Astrocyte (in vitro differentiated cells and primary cell): Measurements from ENCODE around the gene TRAF3IP1.

Source experiments
- EZH2 ChIP-seq: IDR thresholded peaks from 2 replicates; pipeline ENCODE4 v1.6.1; 2012; ENCODE audit warnings: mild to moderate bottlenecking, low read length, inconsistent platforms; ENCODE audit not compliant: insufficient read depth
- TF ChIP-seq, protein P1 (sequence below): IDR thresholded peaks from 2 replicates; pipeline ENCODE4 v1.5.1; 2011; ENCODE audit warnings: low read depth, mild to moderate bottlenecking, inconsistent platforms, low read length, moderate library complexity; ENCODE audit not compliant: insufficient read depth

GRCh38 chr2:238415893-238416292 lies 95.6 kb downstream of the TRAF3IP1 start:
- TF ChIP-seq, protein P1, sequence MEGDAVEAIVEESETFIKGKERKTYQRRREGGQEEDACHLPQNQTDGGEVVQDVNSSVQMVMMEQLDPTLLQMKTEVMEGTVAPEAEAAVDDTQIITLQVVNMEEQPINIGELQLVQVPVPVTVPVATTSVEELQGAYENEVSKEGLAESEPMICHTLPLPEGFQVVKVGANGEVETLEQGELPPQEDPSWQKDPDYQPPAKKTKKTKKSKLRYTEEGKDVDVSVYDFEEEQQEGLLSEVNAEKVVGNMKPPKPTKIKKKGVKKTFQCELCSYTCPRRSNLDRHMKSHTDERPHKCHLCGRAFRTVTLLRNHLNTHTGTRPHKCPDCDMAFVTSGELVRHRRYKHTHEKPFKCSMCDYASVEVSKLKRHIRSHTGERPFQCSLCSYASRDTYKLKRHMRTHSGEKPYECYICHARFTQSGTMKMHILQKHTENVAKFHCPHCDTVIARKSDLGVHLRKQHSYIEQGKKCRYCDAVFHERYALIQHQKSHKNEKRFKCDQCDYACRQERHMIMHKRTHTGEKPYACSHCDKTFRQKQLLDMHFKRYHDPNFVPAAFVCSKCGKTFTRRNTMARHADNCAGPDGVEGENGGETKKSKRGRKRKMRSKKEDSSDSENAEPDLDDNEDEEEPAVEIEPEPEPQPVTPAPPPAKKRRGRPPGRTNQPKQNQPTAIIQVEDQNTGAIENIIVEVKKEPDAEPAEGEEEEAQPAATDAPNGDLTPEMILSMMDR: no peak
- no peak for TF ChIP-seq EZH2
